Measurements from ENCODE around the gene PPIE. TPM values are rescaled to one million over a fixed set of nuclear protein-coding genes. Genes with fewer than 3 reads are reported as not detected.
"Not testable (repeated sequence)": the region's sequence is repeated elsewhere in the genome, so short reads cannot be mapped to it uniquely, and the experiment has no call there.

The PPIE gene
- total RNA-seq, 1 experiment from 2014 or later: 45.8 TPM

DNA sequence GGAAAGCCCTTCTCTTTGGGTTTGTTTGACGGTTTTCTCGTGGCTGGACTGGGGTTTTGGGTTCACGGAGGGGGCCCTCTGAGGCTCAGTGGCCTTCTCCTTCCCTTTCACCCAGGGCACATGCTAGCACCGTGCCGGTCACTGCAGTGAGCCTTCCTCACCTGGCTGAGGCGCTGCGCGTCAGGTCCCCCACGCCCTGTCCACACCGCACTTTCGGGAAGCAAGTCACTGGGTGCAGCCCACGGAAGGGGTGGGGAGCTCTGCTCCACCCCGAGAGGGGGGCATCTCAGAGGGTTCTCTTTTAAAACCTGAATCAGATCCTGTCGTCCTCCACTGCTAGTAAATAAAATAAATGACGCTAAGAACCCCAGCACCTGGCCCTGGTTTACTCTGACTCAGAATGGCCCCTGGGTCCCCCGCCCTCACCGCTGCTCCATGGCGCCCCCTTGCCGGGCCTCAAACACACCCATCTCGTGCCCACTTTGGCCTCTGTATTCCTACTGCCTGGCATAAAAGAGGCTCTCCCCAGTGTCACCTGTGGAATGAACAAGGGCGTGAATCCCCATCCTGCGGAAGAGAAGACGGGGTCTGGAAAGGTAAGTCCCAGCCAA is 34.8 kb downstream of the PPIE start:
- BruUV-seq (replicated peaks); H3K9me3 Mint-ChIP-seq (ENCODE audit: unreplicated experiment); H3K4me1 Mint-ChIP-seq (ENCODE audit: insufficient read depth, unreplicated experiment); CTCF ChIA-PET; H3K36me3 Mint-ChIP-seq (ENCODE audit: insufficient read depth, unreplicated experiment); H3K27me3 Mint-ChIP-seq (ENCODE audit: insufficient read depth, unreplicated experiment); H3K27ac Mint-ChIP-seq (ENCODE audit: low read depth, unreplicated experiment); POLR2A ChIA-PET; intact Hi-C loops (cut with micrococcal nuclease); H3K4me3 Mint-ChIP-seq (ENCODE audit: unreplicated experiment); DNase-seq (ENCODE audit: unreplicated experiment): not testable (repeated sequence)

GRCh38 chr1:39775141-39775540 is 36.5 kb downstream of the PPIE start:
- CTCF ChIA-PET; H3K4me3 Mint-ChIP-seq (ENCODE audit: unreplicated experiment); intact Hi-C loops (cut with micrococcal nuclease); H3K4me1 Mint-ChIP-seq (ENCODE audit: insufficient read depth, unreplicated experiment); POLR2A ChIA-PET; DNase-seq (ENCODE audit: unreplicated experiment); H3K36me3 Mint-ChIP-seq (ENCODE audit: insufficient read depth, unreplicated experiment); H3K27ac Mint-ChIP-seq (ENCODE audit: low read depth, unreplicated experiment); H3K27me3 Mint-ChIP-seq (ENCODE audit: insufficient read depth, unreplicated experiment); BruUV-seq (replicated peaks); H3K9me3 Mint-ChIP-seq (ENCODE audit: unreplicated experiment): not testable (repeated sequence)

DNA sequence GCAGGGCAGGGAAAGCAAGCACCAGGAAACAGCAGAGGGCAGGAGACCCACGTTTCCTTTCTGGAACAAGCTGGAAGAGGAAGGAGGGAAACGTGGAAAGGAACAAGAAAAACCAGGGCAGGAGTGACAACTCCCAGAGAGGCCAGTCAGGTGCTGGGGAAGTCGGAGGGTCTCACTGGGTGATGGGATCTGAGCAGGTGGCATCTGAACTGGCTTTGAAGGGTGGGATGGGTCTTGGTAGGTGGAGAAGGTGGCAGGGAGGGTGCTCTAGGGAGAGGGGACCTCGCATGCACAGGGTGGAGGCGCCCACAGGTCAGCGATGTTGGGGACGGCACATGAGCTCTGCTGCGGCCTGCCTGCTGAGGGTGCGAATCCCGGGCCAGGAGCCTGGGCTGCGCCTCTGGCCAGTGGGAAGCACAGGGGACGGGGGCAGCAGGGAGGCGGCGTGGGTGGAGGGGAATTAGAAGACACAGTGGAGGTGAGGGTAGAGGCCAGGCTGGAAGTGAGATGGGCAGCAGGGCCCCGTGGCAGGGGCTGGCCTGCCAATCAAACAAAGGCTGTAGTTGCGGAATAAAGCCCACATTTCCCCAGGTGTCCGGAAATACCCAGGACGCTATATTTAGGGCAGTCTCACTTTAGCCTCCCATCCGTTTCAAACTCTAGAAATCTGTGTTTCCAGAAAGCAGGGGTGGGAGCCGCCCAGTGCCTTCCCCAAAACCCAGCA is 37.2 kb downstream of the PPIE start:
- intact Hi-C loops (cut with micrococcal nuclease); H3K4me1 Mint-ChIP-seq (ENCODE audit: insufficient read depth, unreplicated experiment); BruUV-seq (replicated peaks); H3K9me3 Mint-ChIP-seq (ENCODE audit: unreplicated experiment); POLR2A ChIA-PET; H3K36me3 Mint-ChIP-seq (ENCODE audit: insufficient read depth, unreplicated experiment); H3K27me3 Mint-ChIP-seq (ENCODE audit: insufficient read depth, unreplicated experiment); H3K27ac Mint-ChIP-seq (ENCODE audit: low read depth, unreplicated experiment); DNase-seq (ENCODE audit: unreplicated experiment); CTCF ChIA-PET; H3K4me3 Mint-ChIP-seq (ENCODE audit: unreplicated experiment): not testable (repeated sequence)

DNA sequence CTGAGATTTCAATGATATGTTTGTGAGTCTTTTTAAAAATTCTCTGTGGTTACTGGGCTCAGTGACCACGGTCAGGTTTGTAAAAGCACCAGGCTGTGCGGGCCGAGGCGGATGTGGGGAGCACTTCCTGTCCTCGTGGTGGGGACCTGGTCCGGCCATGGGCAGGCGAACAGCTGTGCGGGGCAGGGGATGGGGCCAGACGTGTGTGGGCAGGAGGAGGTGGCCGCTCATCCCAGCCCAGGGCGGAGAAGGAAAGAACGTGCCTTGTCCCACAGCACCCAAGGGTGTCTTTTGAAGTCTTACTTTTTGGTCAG is 37.7 kb downstream of the PPIE start:
- no peak for DNase-seq (ENCODE audit: unreplicated experiment)
- Mint-ChIP-seq H3K4me3 (ENCODE audit: unreplicated experiment) (no peak overlapping the region), H3K9me3 (ENCODE audit: unreplicated experiment) (no peaks in the 10 kb centered on the region), H3K27ac (ENCODE audit: low read depth, unreplicated experiment) (no peak overlapping the region), H3K27me3 (ENCODE audit: insufficient read depth, unreplicated experiment) (no peaks in the 10 kb centered on the region), H3K4me1 (ENCODE audit: insufficient read depth, unreplicated experiment) (no peaks in the 10 kb centered on the region), H3K36me3 (ENCODE audit: insufficient read depth, unreplicated experiment) (no peaks in the 10 kb centered on the region)
- intact Hi-C loops (cut with micrococcal nuclease): no loop called here
- no peak for TF ChIP-seq CTCF (IDR thresholded peaks at IDR 0.05; ENCODE audit: unreplicated experiment)
- no TSS peak for BruUV-seq (replicated peaks)
- POLR2A ChIA-PET: no interaction called here
- CTCF ChIA-PET: no interaction called here

GRCh38 chr1:39776886-39777285 is 38.2 kb downstream of the PPIE start:
- Mint-ChIP-seq H3K9me3 (ENCODE audit: unreplicated experiment) (no peaks in the 10 kb centered on the region), H3K4me3 (ENCODE audit: unreplicated experiment) (no peak overlapping the region), H3K4me1 (ENCODE audit: insufficient read depth, unreplicated experiment) (no peaks in the 10 kb centered on the region), H3K27me3 (ENCODE audit: insufficient read depth, unreplicated experiment) (no peaks in the 10 kb centered on the region), H3K36me3 (ENCODE audit: insufficient read depth, unreplicated experiment) (no peaks in the 10 kb centered on the region), H3K27ac (ENCODE audit: low read depth, unreplicated experiment) (no peak overlapping the region)
- ChIA-PET POLR2A (no interaction called here), CTCF (interaction anchor here (0.7 kb wide), 1 partner anchor 52 kb away, joined by 3 read pairs; no protein-coding TSS in a partner anchor)
- TF ChIP-seq CTCF (IDR thresholded peaks at IDR 0.05; ENCODE audit: unreplicated experiment): no peak
- intact Hi-C loops (cut with micrococcal nuclease): no loop called here
- BruUV-seq (replicated peaks): no TSS peak
- no peak for DNase-seq (ENCODE audit: unreplicated experiment)

Measured in MCF 10A (cell line).